ENCODE measurements around the gene CTNNBL1.

DNA sequence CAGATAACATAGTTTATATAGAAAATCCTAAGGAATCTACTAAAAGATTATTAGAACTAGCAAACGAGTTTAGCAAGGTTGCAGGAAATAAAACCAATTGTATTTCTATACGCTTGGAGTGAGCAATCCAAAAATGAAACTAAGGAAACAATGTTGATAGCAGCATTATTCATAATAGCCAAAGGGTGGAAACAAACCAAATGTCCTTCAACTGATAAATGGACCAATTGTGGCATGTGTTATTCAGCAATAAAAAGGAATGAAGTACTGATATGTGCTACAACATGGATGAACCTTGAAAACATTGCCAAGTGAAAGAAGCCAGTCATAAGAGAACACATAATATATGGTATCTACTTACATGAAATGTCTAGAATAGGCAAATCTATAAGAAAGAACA, 108.1 kb downstream of the CTNNBL1 start:
- TF ChIP-seq, protein P1, sequence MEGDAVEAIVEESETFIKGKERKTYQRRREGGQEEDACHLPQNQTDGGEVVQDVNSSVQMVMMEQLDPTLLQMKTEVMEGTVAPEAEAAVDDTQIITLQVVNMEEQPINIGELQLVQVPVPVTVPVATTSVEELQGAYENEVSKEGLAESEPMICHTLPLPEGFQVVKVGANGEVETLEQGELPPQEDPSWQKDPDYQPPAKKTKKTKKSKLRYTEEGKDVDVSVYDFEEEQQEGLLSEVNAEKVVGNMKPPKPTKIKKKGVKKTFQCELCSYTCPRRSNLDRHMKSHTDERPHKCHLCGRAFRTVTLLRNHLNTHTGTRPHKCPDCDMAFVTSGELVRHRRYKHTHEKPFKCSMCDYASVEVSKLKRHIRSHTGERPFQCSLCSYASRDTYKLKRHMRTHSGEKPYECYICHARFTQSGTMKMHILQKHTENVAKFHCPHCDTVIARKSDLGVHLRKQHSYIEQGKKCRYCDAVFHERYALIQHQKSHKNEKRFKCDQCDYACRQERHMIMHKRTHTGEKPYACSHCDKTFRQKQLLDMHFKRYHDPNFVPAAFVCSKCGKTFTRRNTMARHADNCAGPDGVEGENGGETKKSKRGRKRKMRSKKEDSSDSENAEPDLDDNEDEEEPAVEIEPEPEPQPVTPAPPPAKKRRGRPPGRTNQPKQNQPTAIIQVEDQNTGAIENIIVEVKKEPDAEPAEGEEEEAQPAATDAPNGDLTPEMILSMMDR (conservative IDR thresholded peaks at IDR 0.05; ENCODE audit: low read depth in 2 of 2) = no peak
- TF ChIP-seq EZH2phosphoT487 (IDR thresholded peaks at IDR 0.05; ENCODE audit: unreplicated experiment) (no peak), EZH2 (IDR thresholded peaks at IDR 0.05; ENCODE audit: low read depth, unreplicated experiment) (no peak)

Measured in GM23338 (cell line).